HepG2 (cell line): ENCODE data around the gene CPNE5. TPM values are rescaled to one million over a fixed set of nuclear protein-coding genes. Genes with fewer than 3 reads are reported as not detected.

Source experiments
- AFF4 ChIP-seq: sonication (generic); formaldehyde crosslinking; IDR thresholded peaks from 2 replicates; pipeline ENCODE4 v1.4.0; 2020; ENCODE audit warnings: missing genetic modification reagents
- AGO1 ChIP-seq: fragments of 200-400 bp; formaldehyde crosslinking; IDR thresholded peaks from 2 replicates; pipeline ENCODE4 v1.6.1; 2017; ENCODE audit warnings: mild to moderate bottlenecking, low read depth, low read length, moderate library complexity; ENCODE audit not compliant: poor library complexity, severe bottlenecking
- BCL6 ChIP-seq: IDR thresholded peaks from 2 replicates; pipeline ENCODE4 v1.6.1; 2016; ENCODE audit warnings: missing genetic modification reagents, missing compliant biosample characterization
- CREB3 ChIP-seq: sonication (generic); formaldehyde crosslinking; IDR thresholded peaks from 2 replicates; pipeline ENCODE4 v1.5.0; 2020; ENCODE audit warnings: missing genetic modification reagents
- GATA4 ChIP-seq: sonication (generic); IDR thresholded peaks from 2 replicates; pipeline ENCODE4 v1.6.1; 2016; ENCODE audit warnings: antibody characterized with exemption, low read depth, borderline replicate concordance
- GATAD2A ChIP-seq: IDR thresholded peaks from 2 replicates; pipeline ENCODE4 v1.6.1; 2016
- GPBP1L1 ChIP-seq: sonication (generic); formaldehyde crosslinking; IDR thresholded peaks from 2 replicates; pipeline ENCODE4 v1.5.0; 2020; ENCODE audit warnings: mild to moderate bottlenecking, missing genetic modification reagents
- HES4 ChIP-seq: sonication (generic); formaldehyde crosslinking; IDR thresholded peaks from 2 replicates; pipeline ENCODE4 v1.9.0; 2021; ENCODE audit warnings: mild to moderate bottlenecking, missing genetic modification reagents, borderline replicate concordance
- IRF1 ChIP-seq: sonication (generic); formaldehyde crosslinking; IDR thresholded peaks from 2 replicates; pipeline ENCODE4 v1.4.0; 2020; ENCODE audit warnings: low read depth, mild to moderate bottlenecking, missing genetic modification reagents
- KAT8 ChIP-seq: IDR thresholded peaks from 2 replicates; pipeline ENCODE4 v1.6.1; 2016; ENCODE audit warnings: missing genetic modification reagents, missing compliant biosample characterization
- MED13 ChIP-seq: sonication (generic); formaldehyde crosslinking; IDR thresholded peaks from 2 replicates; pipeline ENCODE4 v1.5.0; 2020; ENCODE audit warnings: missing genetic modification reagents
- RELA ChIP-seq: sonication (generic); formaldehyde crosslinking; IDR thresholded peaks from 2 replicates; pipeline ENCODE4 v1.4.0; 2020; ENCODE audit warnings: missing genetic modification reagents
- XBP1 ChIP-seq: sonication (generic); formaldehyde crosslinking; IDR thresholded peaks from 2 replicates; pipeline ENCODE4 v1.5.0; 2020; ENCODE audit warnings: missing genetic modification reagents
- ZBTB1 ChIP-seq: sonication (generic); formaldehyde crosslinking; IDR thresholded peaks from 2 replicates; pipeline ENCODE4 v1.4.0; 2020; ENCODE audit warnings: missing genetic modification reagents, borderline replicate concordance
- ZBTB4 ChIP-seq: sonication (generic); formaldehyde crosslinking; IDR thresholded peaks from 2 replicates; pipeline ENCODE4 v1.4.0; 2020; ENCODE audit warnings: missing genetic modification reagents, mild to moderate bottlenecking, borderline replicate concordance
- ZNF263 ChIP-seq: sonication (generic); formaldehyde crosslinking; IDR thresholded peaks from 2 replicates; pipeline ENCODE4 v1.4.0; 2020; ENCODE audit warnings: missing genetic modification reagents
- ZNF704 ChIP-seq: sonication (generic); formaldehyde crosslinking; IDR thresholded peaks from 2 replicates; pipeline ENCODE4 v1.8.1; 2023; ENCODE audit warnings: mild to moderate bottlenecking, inconsistent platforms, moderate library complexity, missing genetic modification reagents, borderline replicate concordance
- polyA plus RNA-seq, 8 experiments: library from polyadenylated mRNA; depleted of rRNA in 3 of 8; stranded (reverse) in 7 of 8; unstranded in 1 of 8; fragments of >200 nt; fragmentation: Illumina TruSeq in 4 of 8; extraction: Trizol in 4 of 8; gene quantifications; 2 replicates each; pipeline versions ENCODE4 v1.2.1 to v1.2.3, GENCODE V29; 2011 to 2016; ENCODE audit warnings: low read depth in 4 of 8, missing spikeins in 1 of 8, mixed read lengths in 1 of 8; ENCODE audit not compliant: insufficient read depth in 1 of 8
- total RNA-seq, 5 experiments: library from RNA; depleted of rRNA; stranded (reverse); fragments of >200 nt; fragmentation: Illumina TruSeq; extraction: Trizol; gene quantifications; 2 replicates each; pipeline ENCODE4 v1.2.3, GENCODE V29; 2016; ENCODE audit warnings: low read depth in 1 of 5

CPNE5 gene
- total and polyA plus RNA-seq, 2 of the 13 experiments (the other 11 are each of a cell fraction or from before 2014, with no cell fraction given) = 0.16 TPM; not detected in 1

GRCh38 chr6:36765594-36766398 lies 73.4 kb downstream of the CPNE5 start (continued):
- TF ChIP-seq AGO1 = no peak
- TF ChIP-seq BCL6 (CRISPR knock-in tag) = no peak
- no peak for TF ChIP-seq XBP1 (CRISPR knock-in tag)
- peak; percentile 36; the same call in 1 of the 2 replicates for TF ChIP-seq KAT8 (CRISPR knock-in tag)
- TF ChIP-seq CREB3 (CRISPR knock-in tag) = no peak
- no peak for TF ChIP-seq ZNF704 (CRISPR knock-in tag)
- no peak for TF ChIP-seq GATA4
- TF ChIP-seq MED13 = no peak
- no peak for TF ChIP-seq GPBP1L1 (CRISPR knock-in tag)
- TF ChIP-seq HES4 (CRISPR knock-in tag) = 0 out of 2 replicates have a peak, but pooled peaks have one; percentile 42
- no peak for TF ChIP-seq IRF1
- TF ChIP-seq ZBTB4 = no peak
- no peak for TF ChIP-seq AFF4 (CRISPR knock-in tag)
- no peak for TF ChIP-seq RELA (CRISPR knock-in tag)
- no peak for TF ChIP-seq ZBTB1
- TF ChIP-seq ZNF263 (CRISPR knock-in tag) = peak; percentile 29; the same call in 1 of the 2 replicates
- TF ChIP-seq GATAD2A (CRISPR knock-in tag) = 0 out of 2 replicates have a peak, but pooled peaks have one; percentile 29
